ENCODE data around the gene SETBP1. TPM values are rescaled to one million over a fixed set of nuclear protein-coding genes. Genes with fewer than 3 reads are reported as not detected.

The SETBP1 gene
- total and polyA plus RNA-seq, 3 donors from 2014 or later, result 6.2 to 34.7 (median 33.1) TPM

DNA sequence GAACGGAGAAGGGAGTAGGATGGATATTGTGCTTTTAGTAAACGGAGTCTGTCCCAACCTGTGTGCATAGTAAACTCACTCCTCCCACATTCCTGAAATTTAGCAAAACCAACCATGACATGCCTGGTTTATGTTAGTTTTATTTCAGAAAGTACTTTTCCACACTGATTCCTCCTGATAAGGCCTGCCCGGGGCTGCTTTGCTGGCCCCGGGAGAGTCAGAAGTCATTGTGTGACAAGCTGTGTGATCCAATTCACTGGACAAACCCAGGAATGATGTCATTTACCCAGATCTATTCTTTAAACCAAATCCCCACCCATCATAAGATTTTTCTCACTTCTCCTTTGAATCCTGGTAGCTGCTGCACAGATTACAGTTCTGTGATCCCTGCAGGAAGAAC, 109.0 kb downstream of the SETBP1 start:
- no peaks in the 10 kb centered on the region for H3K36me3 ChIP-seq (ENCODE audit: low read depth, missing control alignments)
- TF ChIP-seq, protein P1, sequence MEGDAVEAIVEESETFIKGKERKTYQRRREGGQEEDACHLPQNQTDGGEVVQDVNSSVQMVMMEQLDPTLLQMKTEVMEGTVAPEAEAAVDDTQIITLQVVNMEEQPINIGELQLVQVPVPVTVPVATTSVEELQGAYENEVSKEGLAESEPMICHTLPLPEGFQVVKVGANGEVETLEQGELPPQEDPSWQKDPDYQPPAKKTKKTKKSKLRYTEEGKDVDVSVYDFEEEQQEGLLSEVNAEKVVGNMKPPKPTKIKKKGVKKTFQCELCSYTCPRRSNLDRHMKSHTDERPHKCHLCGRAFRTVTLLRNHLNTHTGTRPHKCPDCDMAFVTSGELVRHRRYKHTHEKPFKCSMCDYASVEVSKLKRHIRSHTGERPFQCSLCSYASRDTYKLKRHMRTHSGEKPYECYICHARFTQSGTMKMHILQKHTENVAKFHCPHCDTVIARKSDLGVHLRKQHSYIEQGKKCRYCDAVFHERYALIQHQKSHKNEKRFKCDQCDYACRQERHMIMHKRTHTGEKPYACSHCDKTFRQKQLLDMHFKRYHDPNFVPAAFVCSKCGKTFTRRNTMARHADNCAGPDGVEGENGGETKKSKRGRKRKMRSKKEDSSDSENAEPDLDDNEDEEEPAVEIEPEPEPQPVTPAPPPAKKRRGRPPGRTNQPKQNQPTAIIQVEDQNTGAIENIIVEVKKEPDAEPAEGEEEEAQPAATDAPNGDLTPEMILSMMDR (IDR thresholded peaks at IDR 0.05), result no peak
- no peak for TF ChIP-seq POLR2A (IDR thresholded peaks at IDR 0.05)
- intact Hi-C loops (cut with DNase I; ENCODE audit: low total_unique reads), result no loop called here
- 27 to 43% methylated on average over 4 of the region's 4 CpGs for WGBS, 2 donors
- peak overlapping the region in 1 of 2 donors; percentile 37 for H3K27ac ChIP-seq
- peaks cover 28% of the 10 kb centered on the region for H3K4me1 ChIP-seq
- H3K9me3 ChIP-seq, result no peaks in the 10 kb centered on the region
- no peak for DNase-seq
- H3K27me3 ChIP-seq, result no peaks in the 10 kb centered on the region
- no peak overlapping the region for H3K4me3 ChIP-seq

DNA sequence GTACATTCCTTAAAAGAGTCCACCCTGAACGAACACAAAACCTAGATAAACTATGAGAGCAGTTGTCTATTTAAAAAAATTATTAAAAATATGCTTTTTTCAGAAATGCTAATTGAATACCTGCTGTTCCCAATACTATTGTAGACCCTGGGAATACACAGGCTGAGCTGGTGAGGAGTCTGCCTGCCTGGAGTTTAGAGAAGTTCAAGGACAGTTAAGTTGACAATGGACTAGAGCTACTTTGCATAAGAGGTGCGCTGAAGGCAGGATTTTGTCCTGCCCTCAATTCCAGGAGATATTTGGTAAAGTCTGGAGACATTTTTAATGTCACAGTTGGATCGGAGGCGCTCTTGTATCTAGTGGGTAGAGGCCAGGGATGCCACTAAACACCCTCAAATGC, 110.2 kb downstream of the SETBP1 start:
- H3K4me3 ChIP-seq, result no peak overlapping the region
- DNase-seq, result no peak
- TF ChIP-seq, protein P1 (IDR thresholded peaks at IDR 0.05), result no peak
- TF ChIP-seq POLR2A (IDR thresholded peaks at IDR 0.05), result no peak
- no peaks in the 10 kb centered on the region for H3K36me3 ChIP-seq (ENCODE audit: low read depth, missing control alignments)
- no peaks in the 10 kb centered on the region for H3K9me3 ChIP-seq
- H3K4me1 ChIP-seq, result peaks cover 28% of the 10 kb centered on the region
- intact Hi-C loops (cut with DNase I; ENCODE audit: low total_unique reads), result no loop called here
- WGBS, 2 donors, result 66 to 69% methylated on average over 4 of the region's 4 CpGs
- no peaks in the 10 kb centered on the region for H3K27me3 ChIP-seq
- peak overlapping the region in 1 of 2 donors; percentile 37 for H3K27ac ChIP-seq

DNA sequence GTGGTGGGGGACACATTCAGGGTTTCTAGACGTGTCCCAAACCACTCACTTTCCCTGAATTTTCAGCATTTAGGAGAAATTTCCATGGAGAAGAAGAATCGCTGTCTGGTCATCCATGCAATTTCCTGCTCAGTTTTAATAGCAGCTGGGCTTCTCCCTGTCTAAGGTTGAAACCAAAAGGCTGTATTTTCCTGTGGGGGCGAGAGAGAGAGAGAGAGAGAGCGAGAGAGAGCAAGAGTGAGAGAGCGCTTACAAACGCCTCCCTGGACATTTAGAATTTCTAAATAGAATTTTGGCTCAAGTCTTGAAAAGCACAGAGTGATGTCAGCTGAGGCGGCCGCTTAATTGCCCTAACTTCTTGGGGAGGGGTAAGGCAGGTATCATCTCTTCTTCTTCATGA, 110.8 kb downstream of the SETBP1 start:
- intact Hi-C loops (cut with DNase I; ENCODE audit: low total_unique reads), result no loop called here
- peak overlapping the region in 1 of 2 donors; percentile 60 for H3K27ac ChIP-seq
- H3K36me3 ChIP-seq (ENCODE audit: low read depth, missing control alignments), result no peaks in the 10 kb centered on the region
- H3K4me3 ChIP-seq, result no peak overlapping the region
- H3K4me1 ChIP-seq, result peaks cover 28% of the 10 kb centered on the region
- H3K9me3 ChIP-seq, result no peaks in the 10 kb centered on the region
- 65% methylated on average over 8 of the region's 8 CpGs for WGBS, 2 donors
- no peak for DNase-seq
- TF ChIP-seq POLR2A (IDR thresholded peaks at IDR 0.05), result no peak
- TF ChIP-seq, protein P1 (IDR thresholded peaks at IDR 0.05), result no peak
- no peaks in the 10 kb centered on the region for H3K27me3 ChIP-seq

DNA sequence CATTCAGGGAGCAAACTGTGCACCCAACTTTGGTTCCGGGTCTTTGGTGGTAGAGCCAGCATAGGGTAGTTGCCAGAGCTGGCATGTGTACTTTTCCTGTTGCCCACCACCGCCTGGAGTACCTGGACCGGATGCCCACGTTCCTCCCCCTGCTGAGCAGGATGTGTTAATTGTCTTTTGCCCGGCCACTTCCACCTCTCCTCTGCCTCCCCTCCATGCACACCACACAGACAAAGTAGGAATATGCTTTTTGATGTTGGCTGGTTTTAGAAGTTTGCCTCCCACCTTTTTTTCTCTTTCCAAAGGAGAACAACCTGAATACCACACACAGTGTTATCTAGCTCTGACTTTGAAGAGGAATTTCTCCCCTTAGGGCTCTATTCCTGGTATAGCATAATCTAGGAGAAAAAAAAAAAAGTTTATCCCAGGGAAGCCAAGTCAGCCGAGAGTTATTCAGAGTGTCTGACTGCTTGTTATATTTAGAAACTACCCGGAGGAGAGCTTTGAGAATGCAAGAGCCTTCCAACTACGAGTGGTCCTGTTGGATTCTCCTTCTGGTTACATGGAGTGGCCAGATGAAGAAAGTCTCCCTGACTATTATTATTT, 111.9 kb downstream of the SETBP1 start:
- DNase-seq, result no peak
- H3K27me3 ChIP-seq, result no peaks in the 10 kb centered on the region
- no peaks in the 10 kb centered on the region for H3K9me3 ChIP-seq
- 48 to 56% methylated on average over 8 of the region's 8 CpGs for WGBS, 2 donors
- H3K4me3 ChIP-seq, result no peak overlapping the region
- H3K27ac ChIP-seq, result peak overlapping the region in 1 of 2 donors; percentile 60
- TF ChIP-seq POLR2A (IDR thresholded peaks at IDR 0.05), result no peak
- TF ChIP-seq, protein P1 (IDR thresholded peaks at IDR 0.05), result no peak
- intact Hi-C loops (cut with DNase I; ENCODE audit: low total_unique reads), result no loop called here
- H3K4me1 ChIP-seq, result peaks cover 28% of the 10 kb centered on the region
- no peaks in the 10 kb centered on the region for H3K36me3 ChIP-seq (ENCODE audit: low read depth, missing control alignments)

DNA sequence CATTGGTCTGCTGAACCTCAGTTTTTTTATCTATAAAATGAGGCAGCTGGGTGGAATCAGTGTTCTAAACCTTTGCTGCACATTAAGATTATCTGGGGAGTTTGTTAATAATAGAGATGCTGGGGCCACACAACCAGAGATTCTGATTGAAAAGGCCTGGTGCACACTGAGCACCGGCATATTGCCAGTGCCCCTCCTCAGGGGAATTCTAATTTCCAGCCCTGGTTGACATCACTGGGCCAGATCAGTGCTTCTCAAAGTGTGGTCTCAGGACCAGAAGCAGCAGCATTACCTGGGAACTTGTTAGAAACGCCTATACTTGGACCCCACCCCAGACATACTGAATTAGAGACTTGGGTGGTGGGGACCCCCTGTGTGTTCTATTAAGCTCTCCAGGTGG, 112.5 kb downstream of the SETBP1 start:
- H3K27ac ChIP-seq, result peak overlapping the region in 1 of 2 donors; percentile 60
- no peaks in the 10 kb centered on the region for H3K36me3 ChIP-seq (ENCODE audit: low read depth, missing control alignments)
- no peak overlapping the region for H3K4me3 ChIP-seq
- TF ChIP-seq, protein P1 (IDR thresholded peaks at IDR 0.05), result no peak
- no peak for TF ChIP-seq POLR2A (IDR thresholded peaks at IDR 0.05)
- DNase-seq, result no peak
- intact Hi-C loops (cut with DNase I; ENCODE audit: low total_unique reads), result no loop called here
- H3K27me3 ChIP-seq, result no peaks in the 10 kb centered on the region
- H3K4me1 ChIP-seq, result peaks cover 28% of the 10 kb centered on the region
- H3K9me3 ChIP-seq, result no peaks in the 10 kb centered on the region
- WGBS, 2 donors, result 55 to 73% methylated on average over 2 of the region's 2 CpGs
